Neural progenitor cell (in vitro differentiated cells): ENCODE data around the gene SMARCAD1.

ENCODE experiments used
- EZH2 ChIP-seq: fragments of 200-600 bp; sonication (generic); IDR thresholded peaks from 2 replicates; pipeline ENCODE4 v1.6.1; 2017; ENCODE audit warnings: antibody characterized with exemption, mild to moderate bottlenecking, moderate library complexity
- TF ChIP-seq, protein P1 (sequence below): fragments of 200-600 bp; sonication (generic); IDR thresholded peaks from 2 replicates; pipeline ENCODE4 v1.5.1; 2017; ENCODE audit warnings: antibody characterized with exemption, mild to moderate bottlenecking

DNA sequence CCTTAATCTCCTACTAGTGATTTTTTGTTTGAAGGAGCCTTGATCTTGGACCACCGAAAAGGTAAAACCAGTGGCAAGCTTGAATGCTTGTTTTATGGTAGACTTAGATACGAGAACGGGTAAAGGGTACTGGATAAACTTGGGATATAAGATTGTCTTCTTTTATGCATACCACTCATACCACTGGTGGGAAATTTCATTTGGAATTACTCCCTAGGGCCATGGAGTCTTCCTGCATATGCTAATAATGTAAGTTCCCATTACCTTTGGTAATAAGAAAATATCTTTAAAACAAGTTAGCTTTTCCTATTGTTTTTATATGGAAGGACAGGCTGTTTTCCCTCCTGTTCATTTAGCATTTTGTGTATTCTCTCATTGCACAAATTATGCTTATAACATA lies 11.7 kb downstream of the SMARCAD1 start:
- TF ChIP-seq, protein P1, sequence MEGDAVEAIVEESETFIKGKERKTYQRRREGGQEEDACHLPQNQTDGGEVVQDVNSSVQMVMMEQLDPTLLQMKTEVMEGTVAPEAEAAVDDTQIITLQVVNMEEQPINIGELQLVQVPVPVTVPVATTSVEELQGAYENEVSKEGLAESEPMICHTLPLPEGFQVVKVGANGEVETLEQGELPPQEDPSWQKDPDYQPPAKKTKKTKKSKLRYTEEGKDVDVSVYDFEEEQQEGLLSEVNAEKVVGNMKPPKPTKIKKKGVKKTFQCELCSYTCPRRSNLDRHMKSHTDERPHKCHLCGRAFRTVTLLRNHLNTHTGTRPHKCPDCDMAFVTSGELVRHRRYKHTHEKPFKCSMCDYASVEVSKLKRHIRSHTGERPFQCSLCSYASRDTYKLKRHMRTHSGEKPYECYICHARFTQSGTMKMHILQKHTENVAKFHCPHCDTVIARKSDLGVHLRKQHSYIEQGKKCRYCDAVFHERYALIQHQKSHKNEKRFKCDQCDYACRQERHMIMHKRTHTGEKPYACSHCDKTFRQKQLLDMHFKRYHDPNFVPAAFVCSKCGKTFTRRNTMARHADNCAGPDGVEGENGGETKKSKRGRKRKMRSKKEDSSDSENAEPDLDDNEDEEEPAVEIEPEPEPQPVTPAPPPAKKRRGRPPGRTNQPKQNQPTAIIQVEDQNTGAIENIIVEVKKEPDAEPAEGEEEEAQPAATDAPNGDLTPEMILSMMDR = no peak
- no peak for TF ChIP-seq EZH2
